Natural killer cell (primary cell): ENCODE results near the gene TUBGCP4. TPM values are rescaled to one million over a fixed set of nuclear protein-coding genes. Genes with fewer than 3 reads are reported as not detected.

Experiments
- ATAC-seq, 3 donors: fragments of 150-1000 bp in 2 of 3; fragments of 200-7000 bp in 1 of 3; cut with Tn5 transposase; 1 replicate in 1 of 3; 2 replicates in 2 of 3; pipeline ENCODE4 v1.10.0; 2021; ENCODE audit warnings: mild to moderate bottlenecking in 2 of 3, moderate library complexity in 2 of 3
- DNase-seq, 2 donors: peaks; one replicate each; pipeline versions ENCODE4 v3.0.0 to v3.0.0-alpha.2; 2013 to 2021; ENCODE audit warnings: mixed read lengths in 1 of 2
- H3K27ac ChIP-seq: one replicate; pipeline ENCODE4 v1.5.1; 2013; ENCODE audit warnings: mild to moderate bottlenecking, low read length
- H3K27me3 ChIP-seq: one replicate; pipeline ENCODE4 v1.6.1; 2013; ENCODE audit warnings: low read length; ENCODE audit not compliant: control insufficient read depth, insufficient read depth
- H3K36me3 ChIP-seq: one replicate; pipeline ENCODE4 v1.6.1; 2013; ENCODE audit warnings: low read length; ENCODE audit not compliant: control insufficient read depth, insufficient read depth
- H3K4me1 ChIP-seq: one replicate; pipeline ENCODE4 v1.6.1; 2013; ENCODE audit warnings: low read length; ENCODE audit not compliant: control insufficient read depth, insufficient read depth
- H3K4me3 ChIP-seq: one replicate; pipeline ENCODE4 v1.5.1; 2013; ENCODE audit warnings: low read length
- H3K9me3 ChIP-seq: one replicate; pipeline ENCODE4 v1.6.1; 2013; ENCODE audit warnings: low read length; ENCODE audit not compliant: control insufficient read depth, insufficient read depth
- H3K27ac Mint-ChIP-seq, 2 donors: one replicate each; pipeline ENCODE4 v1.8.0; 2022; ENCODE audit warnings: mild to moderate bottlenecking in 2 of 2, mixed read lengths in 2 of 2, moderate library complexity in 1 of 2
- H3K27me3 Mint-ChIP-seq, 2 donors: one replicate each; pipeline ENCODE4 v1.8.0; 2022; ENCODE audit warnings: low read depth in 2 of 2, mixed read lengths in 2 of 2
- H3K36me3 Mint-ChIP-seq: one replicate; pipeline ENCODE4 v1.8.0; 2022; ENCODE audit warnings: mixed read lengths
- H3K4me1 Mint-ChIP-seq, 2 donors: one replicate each; pipeline ENCODE4 v1.8.0; 2022; ENCODE audit warnings: mixed read lengths in 2 of 2
- H3K4me3 Mint-ChIP-seq: one replicate; pipeline ENCODE4 v1.8.0; 2022; ENCODE audit warnings: mild to moderate bottlenecking, moderate library complexity, mixed read lengths
- H3K9me3 Mint-ChIP-seq, 2 donors: one replicate each; pipeline ENCODE4 v1.8.0; 2022; ENCODE audit warnings: mixed read lengths in 2 of 2
- WGBS: methylation state at CpG from one replicate; pipeline ENCODE4 v1.1.7; 2013; ENCODE audit warnings: missing lambda C conversion rate; ENCODE audit not compliant: insufficient coverage; 5-methylcytosine and 5-hydroxymethylcytosine counted together
- intact Hi-C: fragments of 100-400 bp; cut with micrococcal nuclease; formaldehyde crosslinking; loops from one replicate; pipeline ENCODE4 v1.14.2; 2022
- total RNA-seq, 4 donors: library from RNA; stranded (reverse); fragments of 120-200 nt in 1 of 4; gene quantifications; one replicate each; pipeline versions ENCODE4 v1.2.3 to v1.2.4, GENCODE V29; 2013 to 2022
- TF ChIP-seq, protein P1 (sequence below): fragments of 200-600 bp; IDR thresholded peaks from one replicate; pipeline ENCODE4 v1.8.0; 2022; ENCODE audit warnings: antibody characterized with exemption

The TUBGCP4 gene
- total RNA-seq, 3 donors from 2014 or later (not counting 1 experiment from before 2014, with no cell fraction given), result 12.0 to 17.5 (median 15.1) TPM

GRCh38 chr15:43439268-43439667 is 68.4 kb downstream of the TUBGCP4 start:
- TF ChIP-seq, protein P1, sequence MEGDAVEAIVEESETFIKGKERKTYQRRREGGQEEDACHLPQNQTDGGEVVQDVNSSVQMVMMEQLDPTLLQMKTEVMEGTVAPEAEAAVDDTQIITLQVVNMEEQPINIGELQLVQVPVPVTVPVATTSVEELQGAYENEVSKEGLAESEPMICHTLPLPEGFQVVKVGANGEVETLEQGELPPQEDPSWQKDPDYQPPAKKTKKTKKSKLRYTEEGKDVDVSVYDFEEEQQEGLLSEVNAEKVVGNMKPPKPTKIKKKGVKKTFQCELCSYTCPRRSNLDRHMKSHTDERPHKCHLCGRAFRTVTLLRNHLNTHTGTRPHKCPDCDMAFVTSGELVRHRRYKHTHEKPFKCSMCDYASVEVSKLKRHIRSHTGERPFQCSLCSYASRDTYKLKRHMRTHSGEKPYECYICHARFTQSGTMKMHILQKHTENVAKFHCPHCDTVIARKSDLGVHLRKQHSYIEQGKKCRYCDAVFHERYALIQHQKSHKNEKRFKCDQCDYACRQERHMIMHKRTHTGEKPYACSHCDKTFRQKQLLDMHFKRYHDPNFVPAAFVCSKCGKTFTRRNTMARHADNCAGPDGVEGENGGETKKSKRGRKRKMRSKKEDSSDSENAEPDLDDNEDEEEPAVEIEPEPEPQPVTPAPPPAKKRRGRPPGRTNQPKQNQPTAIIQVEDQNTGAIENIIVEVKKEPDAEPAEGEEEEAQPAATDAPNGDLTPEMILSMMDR, result no peak
- no peak overlapping the region for H3K27ac Mint-ChIP-seq

GRCh38 chr15:43440721-43441281 is 69.9 kb downstream of the TUBGCP4 start:
- ATAC-seq, result peak; percentile 70 to 86 (median 81)
- no peak overlapping the region for H3K4me3 Mint-ChIP-seq

More at GRCh38 chr15:43439268-43439667, 68.4 kb downstream of the TUBGCP4 start:
- 100% methylated on average over 1 of the region's 3 CpGs for WGBS
- Mint-ChIP-seq H3K4me1 (no peaks in the 10 kb centered on the region), H3K9me3 (no peaks in the 10 kb centered on the region), H3K36me3 (no peaks in the 10 kb centered on the region), H3K4me3 (no peak overlapping the region), H3K27me3 (no peaks in the 10 kb centered on the region)
- no peaks in the 10 kb centered on the region for H3K27me3 ChIP-seq
- no peaks in the 10 kb centered on the region for H3K9me3 ChIP-seq
- no peak overlapping the region for H3K4me3 ChIP-seq
- ATAC-seq, result no peak
- DNase-seq, result no peak
- intact Hi-C loops, result no loop called here
- H3K36me3 ChIP-seq, result peaks cover 12% of the 10 kb centered on the region
- no peaks in the 10 kb centered on the region for H3K4me1 ChIP-seq
- no peak overlapping the region for H3K27ac ChIP-seq

GRCh38 chr15:43441316-43441715 is 70.4 kb downstream of the TUBGCP4 start:
- TF ChIP-seq, protein P1, result no peak
- Mint-ChIP-seq H3K4me3 (no peak overlapping the region), H3K36me3 (peaks cover 4% of the 10 kb centered on the region), H3K27ac (peak overlapping the region; percentile 49 to 64), H3K9me3 (no peaks in the 10 kb centered on the region), H3K27me3 (no peaks in the 10 kb centered on the region), H3K4me1 (no peaks in the 10 kb centered on the region)
- ATAC-seq (peak in 1 of 3 donors; percentile 32), DNase-seq (no peak)
- Histone ChIP-seq H3K36me3 (peaks cover 16% of the 10 kb centered on the region), H3K27me3 (no peaks in the 10 kb centered on the region), H3K27ac (no peak overlapping the region), H3K9me3 (no peaks in the 10 kb centered on the region), H3K4me3 (no peak overlapping the region), H3K4me1 (no peaks in the 10 kb centered on the region)
- intact Hi-C loops, result no loop called here

More at GRCh38 chr15:43440721-43441281, 69.9 kb downstream of the TUBGCP4 start:
- H3K27me3 Mint-ChIP-seq, result no peaks in the 10 kb centered on the region
- H3K27me3 ChIP-seq, result no peaks in the 10 kb centered on the region
- peaks cover 4% of the 10 kb centered on the region for H3K36me3 Mint-ChIP-seq
- H3K36me3 ChIP-seq, result peaks cover 16% of the 10 kb centered on the region
- H3K4me3 ChIP-seq, result no peak overlapping the region
- H3K9me3 Mint-ChIP-seq, result no peaks in the 10 kb centered on the region
- no peaks in the 10 kb centered on the region for H3K4me1 ChIP-seq
- TF ChIP-seq, protein P1, result no peak
- WGBS, result 45% methylated on average over 4 of the region's 4 CpGs
- peak in 1 of 2 donors; percentile 51 for DNase-seq
- no peaks in the 10 kb centered on the region for H3K9me3 ChIP-seq
- H3K27ac Mint-ChIP-seq, result peak overlapping the region; percentile 49 to 64
- intact Hi-C loops, result no loop called here
- no peaks in the 10 kb centered on the region for H3K4me1 Mint-ChIP-seq
- no peak overlapping the region for H3K27ac ChIP-seq

- H3K4me3 Mint-ChIP-seq, result no peak overlapping the region
- H3K27ac Mint-ChIP-seq, result no peak overlapping the region
- H3K27me3 ChIP-seq, result no peaks in the 10 kb centered on the region
- H3K9me3 Mint-ChIP-seq, result no peaks in the 10 kb centered on the region
- DNase-seq (no peak), ATAC-seq (no peak)
- H3K36me3 Mint-ChIP-seq, result peaks cover 4% of the 10 kb centered on the region
- TF ChIP-seq, protein P1, result no peak
- H3K4me3 ChIP-seq, result no peak overlapping the region
- H3K27ac ChIP-seq, result no peak overlapping the region
- H3K9me3 ChIP-seq, result no peaks in the 10 kb centered on the region
- WGBS, result 82% methylated on average over 2 of the region's 2 CpGs
- intact Hi-C loops, result no loop called here
- H3K27me3 Mint-ChIP-seq, result no peaks in the 10 kb centered on the region
- no peaks in the 10 kb centered on the region for H3K4me1 ChIP-seq
- H3K4me1 Mint-ChIP-seq, result no peaks in the 10 kb centered on the region
- peaks cover 8% of the 10 kb centered on the region for H3K36me3 ChIP-seq
Measured at GRCh38 chr15:43446344-43446743, 75.4 kb downstream of the TUBGCP4 start.
